AG09309 (cell line): ENCODE measurements around the gene MYH7.

Experiments used
- DNase-seq: peaks from one replicate; pipeline ENCODE4 v3.0.0-alpha.2; 2010; ENCODE audit warnings: low read depth
- H3K4me3 ChIP-seq: 2 replicates; pipeline ENCODE4 v1.5.1; 2011; ENCODE audit warnings: mild to moderate bottlenecking, low read depth, low read length, moderate library complexity; ENCODE audit not compliant: control insufficient read depth
- CTCF ChIP-seq: IDR thresholded peaks from 2 replicates; pipeline ENCODE4 v1.5.1; 2011; ENCODE audit warnings: mild to moderate bottlenecking, low read depth, low read length, inconsistent platforms; ENCODE audit not compliant: insufficient read depth, control insufficient read depth; ENCODE audit errors: missing control alignments

Gene MYH7

GRCh38 chr14:23375527-23376251 is 59.8 kb downstream of the MYH7 start:
- no peak for DNase-seq
- no peak for TF ChIP-seq CTCF

GRCh38 chr14:23373041-23373440 is 62.4 kb downstream of the MYH7 start:
- no peak for DNase-seq
- no peak for TF ChIP-seq CTCF
- H3K4me3 ChIP-seq, result no peak overlapping the region

More at GRCh38 chr14:23375527-23376251, 59.8 kb downstream of the MYH7 start:
- no peak overlapping the region for H3K4me3 ChIP-seq

GRCh38 chr14:23372509-23372908 is 63.0 kb downstream of the MYH7 start, which contains the start of gene IL25:
IL25 (plus strand) TSS chr14:23372809.
- DNase-seq, result no peak
- TF ChIP-seq CTCF, result no peak
- H3K4me3 ChIP-seq, result no peak within 1 kb of the TSS

GRCh38 chr14:23371865-23372264 is 63.6 kb downstream of the MYH7 start:
- no peak for TF ChIP-seq CTCF
- DNase-seq, result no peak
- no peak overlapping the region for H3K4me3 ChIP-seq

GRCh38 chr14:23370221-23370620 is 65.2 kb downstream of the MYH7 start:
- DNase-seq, result no peak
- H3K4me3 ChIP-seq, result no peak overlapping the region
- TF ChIP-seq CTCF, result no peak

- no peak for TF ChIP-seq CTCF
- H3K4me3 ChIP-seq, result peak overlapping the region; percentile 47
- no peak for DNase-seq
These were observed 69.0 kb downstream of the MYH7 start for GRCh38 chr14:23366426-23366921.
